NOMO-1 treated with dmso at 0.1 percent for 144 hours (cell line): Measurements from ENCODE around the gene PRELP.

ENCODE experiments used
- DNase-seq: peaks from one replicate; lab custom pipeline; 2025; ENCODE audit not compliant: unreplicated experiment; lab: John Stamatoyannopoulos, UW

The PRELP gene

GRCh38 chr1:203521074-203521794 is 45.6 kb downstream of the PRELP start:
- no peak for DNase-seq

- no peak for DNase-seq
Observed at GRCh38 chr1:203521812-203522211, 46.2 kb downstream of the PRELP start.

GRCh38 chr1:203522237-203522636 is 46.6 kb downstream of the PRELP start:
- no peak for DNase-seq

- DNase-seq = no peak
Observed at GRCh38 chr1:203523667-203524066, 48.1 kb downstream of the PRELP start.

GRCh38 chr1:203524152-203524551 is 48.5 kb downstream of the PRELP start:
- DNase-seq = no peak

- DNase-seq = no peak
Observed at GRCh38 chr1:203524824-203525223, 49.2 kb downstream of the PRELP start.

GRCh38 chr1:203525685-203526084 is 50.1 kb downstream of the PRELP start:
- DNase-seq = no peak

- DNase-seq = no peak
Observed at GRCh38 chr1:203526130-203526529, 50.5 kb downstream of the PRELP start.

GRCh38 chr1:203526572-203526971 is 51.0 kb downstream of the PRELP start:
- no peak for DNase-seq

GRCh38 chr1:203527013-203527412 is 51.4 kb downstream of the PRELP start:
- no peak for DNase-seq

- DNase-seq = no peak
Observed at GRCh38 chr1:203528063-203528462, 52.5 kb downstream of the PRELP start.

- no peak for DNase-seq
Observed at GRCh38 chr1:203528976-203529835, 53.6 kb downstream of the PRELP start.

GRCh38 chr1:203531063-203531462 is 55.5 kb downstream of the PRELP start:
- DNase-seq = no peak

- no peak for DNase-seq
Observed at GRCh38 chr1:203534012-203534411, 58.4 kb downstream of the PRELP start.

- DNase-seq = no peak
Observed at GRCh38 chr1:203534526-203534925, 58.9 kb downstream of the PRELP start.

GRCh38 chr1:203536575-203536974 is 61.0 kb downstream of the PRELP start:
- no peak for DNase-seq

- no peak for DNase-seq
Observed at GRCh38 chr1:203536980-203537455, 61.4 kb downstream of the PRELP start.

GRCh38 chr1:203537806-203538464 is 62.3 kb downstream of the PRELP start:
- no peak for DNase-seq

GRCh38 chr1:203538726-203539125 is 63.1 kb downstream of the PRELP start:
- no peak for DNase-seq

GRCh38 chr1:203539831-203540546 is 64.4 kb downstream of the PRELP start:
- no peak for DNase-seq
